Measurements from ENCODE around the gene FIGNL2. TPM values are rescaled to one million over a fixed set of nuclear protein-coding genes. Genes with fewer than 3 reads are reported as not detected.

The FIGNL2 gene
- total RNA-seq, 1 experiment from 2014 or later = 0.27 TPM

DNA sequence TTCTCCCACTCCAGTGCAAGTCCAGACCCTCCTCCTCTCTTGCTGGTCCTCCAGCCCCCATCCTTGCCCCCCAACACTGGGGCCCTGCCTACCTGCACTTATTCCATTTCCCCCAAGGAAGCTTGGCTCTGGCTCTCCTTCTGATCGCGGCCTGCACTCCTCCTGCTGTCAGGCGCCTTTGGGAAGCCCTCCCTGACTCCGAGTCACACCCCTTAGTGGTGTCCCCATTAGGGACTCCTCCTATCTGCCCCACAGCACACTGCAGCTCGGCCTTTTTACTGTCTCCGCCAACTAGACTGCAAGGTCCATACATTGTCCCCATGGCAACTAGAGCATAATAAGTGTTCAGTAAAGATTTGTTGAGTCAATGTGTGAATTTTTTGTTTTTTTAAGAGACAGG lies 32.9 kb downstream of the FIGNL2 start:
- ChIA-PET POLR2A (no interaction called here), CTCF (no interaction called here), RAD21 (ENCODE audit: low non-redundant PET in 1 of 2, low total read pairs in 2 of 2, uncharacterized antibody in 2 of 2, unreplicated experiment in 2 of 2) (no interaction called here)
- Histone ChIP-seq H3K9me3 (ENCODE audit: control insufficient read depth in 1 of 2, insufficient read depth in 1 of 2, low read depth in 1 of 2, low read length in 2 of 2) (no peaks in the 10 kb centered on the region), H3K9me2 (ENCODE audit: insufficient read depth) (no peaks in the 10 kb centered on the region), H3K27me3 (ENCODE audit: insufficient read depth, low read length) (no peaks in the 10 kb centered on the region), H3K79me2 (ENCODE audit: insufficient read depth, low read length) (no peaks in the 10 kb centered on the region), H3K4me3 (replicated peaks in 1 of 2; ENCODE audit: low read depth in 1 of 2, low read length in 2 of 2) (no peak overlapping the region), H2AFZ (ENCODE audit: low read depth, low read length, poor library complexity, severe bottlenecking) (no peak overlapping the region), H3K9ac (ENCODE audit: low read length) (no peak overlapping the region), H3K4me2 (ENCODE audit: low read length) (peak overlapping the region; percentile 76), H3K36me3 (ENCODE audit: control insufficient read depth in 1 of 2, insufficient read depth in 2 of 2, low read length in 2 of 2) (no peaks in the 10 kb centered on the region), H3K27ac (ENCODE audit: low read depth, low read length) (no peak overlapping the region), H3K4me1 (ENCODE audit: control insufficient read depth in 1 of 2, insufficient read depth in 2 of 2, low read length in 2 of 2) (peaks cover 2 to 18% of the 10 kb centered on the region in 2 experiments; a peak in 2 of 4 replicates), H4K20me1 (ENCODE audit: insufficient read depth) (no peaks in the 10 kb centered on the region)
- DNase-seq (ENCODE audit: low read depth, low spot score) = no peak
- TF ChIP-seq, protein P1, sequence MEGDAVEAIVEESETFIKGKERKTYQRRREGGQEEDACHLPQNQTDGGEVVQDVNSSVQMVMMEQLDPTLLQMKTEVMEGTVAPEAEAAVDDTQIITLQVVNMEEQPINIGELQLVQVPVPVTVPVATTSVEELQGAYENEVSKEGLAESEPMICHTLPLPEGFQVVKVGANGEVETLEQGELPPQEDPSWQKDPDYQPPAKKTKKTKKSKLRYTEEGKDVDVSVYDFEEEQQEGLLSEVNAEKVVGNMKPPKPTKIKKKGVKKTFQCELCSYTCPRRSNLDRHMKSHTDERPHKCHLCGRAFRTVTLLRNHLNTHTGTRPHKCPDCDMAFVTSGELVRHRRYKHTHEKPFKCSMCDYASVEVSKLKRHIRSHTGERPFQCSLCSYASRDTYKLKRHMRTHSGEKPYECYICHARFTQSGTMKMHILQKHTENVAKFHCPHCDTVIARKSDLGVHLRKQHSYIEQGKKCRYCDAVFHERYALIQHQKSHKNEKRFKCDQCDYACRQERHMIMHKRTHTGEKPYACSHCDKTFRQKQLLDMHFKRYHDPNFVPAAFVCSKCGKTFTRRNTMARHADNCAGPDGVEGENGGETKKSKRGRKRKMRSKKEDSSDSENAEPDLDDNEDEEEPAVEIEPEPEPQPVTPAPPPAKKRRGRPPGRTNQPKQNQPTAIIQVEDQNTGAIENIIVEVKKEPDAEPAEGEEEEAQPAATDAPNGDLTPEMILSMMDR (IDR thresholded peaks at IDR 0.05 in 2 of 3, conservative IDR thresholded peaks at IDR 0.05 in 1 of 3; ENCODE audit: borderline replicate concordance in 1 of 3, insufficient read depth in 1 of 3, low read depth in 2 of 3, low read length in 2 of 3) = 0 out of 6 replicates have a peak, but pooled peaks of 1 of the 3 experiments have one; percentile 4
- TF ChIP-seq, protein P2, sequence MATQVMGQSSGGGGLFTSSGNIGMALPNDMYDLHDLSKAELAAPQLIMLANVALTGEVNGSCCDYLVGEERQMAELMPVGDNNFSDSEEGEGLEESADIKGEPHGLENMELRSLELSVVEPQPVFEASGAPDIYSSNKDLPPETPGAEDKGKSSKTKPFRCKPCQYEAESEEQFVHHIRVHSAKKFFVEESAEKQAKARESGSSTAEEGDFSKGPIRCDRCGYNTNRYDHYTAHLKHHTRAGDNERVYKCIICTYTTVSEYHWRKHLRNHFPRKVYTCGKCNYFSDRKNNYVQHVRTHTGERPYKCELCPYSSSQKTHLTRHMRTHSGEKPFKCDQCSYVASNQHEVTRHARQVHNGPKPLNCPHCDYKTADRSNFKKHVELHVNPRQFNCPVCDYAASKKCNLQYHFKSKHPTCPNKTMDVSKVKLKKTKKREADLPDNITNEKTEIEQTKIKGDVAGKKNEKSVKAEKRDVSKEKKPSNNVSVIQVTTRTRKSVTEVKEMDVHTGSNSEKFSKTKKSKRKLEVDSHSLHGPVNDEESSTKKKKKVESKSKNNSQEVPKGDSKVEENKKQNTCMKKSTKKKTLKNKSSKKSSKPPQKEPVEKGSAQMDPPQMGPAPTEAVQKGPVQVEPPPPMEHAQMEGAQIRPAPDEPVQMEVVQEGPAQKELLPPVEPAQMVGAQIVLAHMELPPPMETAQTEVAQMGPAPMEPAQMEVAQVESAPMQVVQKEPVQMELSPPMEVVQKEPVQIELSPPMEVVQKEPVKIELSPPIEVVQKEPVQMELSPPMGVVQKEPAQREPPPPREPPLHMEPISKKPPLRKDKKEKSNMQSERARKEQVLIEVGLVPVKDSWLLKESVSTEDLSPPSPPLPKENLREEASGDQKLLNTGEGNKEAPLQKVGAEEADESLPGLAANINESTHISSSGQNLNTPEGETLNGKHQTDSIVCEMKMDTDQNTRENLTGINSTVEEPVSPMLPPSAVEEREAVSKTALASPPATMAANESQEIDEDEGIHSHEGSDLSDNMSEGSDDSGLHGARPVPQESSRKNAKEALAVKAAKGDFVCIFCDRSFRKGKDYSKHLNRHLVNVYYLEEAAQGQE (IDR thresholded peaks at IDR 0.05; ENCODE audit: low read depth) = no peak
- ATAC-seq = no peak
- BruUV-seq (replicated peaks) = no TSS peak
- intact Hi-C loops (cut with micrococcal nuclease) = loop anchor here (2.0 kb wide), 1 partner anchor 395 kb away; no protein-coding TSS in a partner anchor
